ENCODE measurements around the gene ANKRD22.

Gene ANKRD22

DNA sequence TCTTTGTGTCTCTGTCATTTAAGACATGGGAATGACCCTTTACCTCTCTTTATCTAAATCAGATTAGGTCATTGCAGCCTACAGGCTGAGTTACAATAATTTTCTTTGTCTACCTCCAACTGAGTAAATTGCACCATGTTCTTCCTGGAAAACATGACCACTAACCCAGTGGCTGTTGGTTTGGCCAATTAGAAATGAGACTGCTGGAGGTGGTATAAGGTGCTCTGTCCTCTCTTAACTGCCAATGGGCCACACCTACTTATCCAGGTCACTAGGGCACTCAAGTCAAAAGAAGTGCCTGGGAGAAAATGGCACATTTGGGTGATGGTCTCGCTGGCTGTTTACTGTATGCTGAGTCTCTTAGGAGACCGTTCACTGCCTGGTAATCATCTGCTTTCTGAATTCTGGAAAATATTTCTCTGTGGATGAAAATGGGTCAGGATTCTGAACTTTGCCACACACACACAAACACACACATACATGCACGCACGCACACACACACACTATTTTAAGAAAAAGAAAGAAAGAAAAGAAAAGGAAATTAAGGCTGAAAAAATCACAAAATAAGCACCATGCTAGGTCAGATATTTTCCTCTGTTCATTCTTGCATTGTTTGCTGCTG lies 44.8 kb upstream of the ANKRD22 start:
- WGBS (ENCODE audit: extremely low coverage, insufficient coverage, insufficient read length), result no CpG with 5 or more reads among the region's 4 CpGs
- Histone ChIP-seq H3K4me2 (ENCODE audit: low read length) (no peak overlapping the region), H3K9ac (ENCODE audit: low read length) (no peak overlapping the region), H3K79me1 (ENCODE audit: low read length) (no peaks in the 10 kb centered on the region), H3K18ac (ENCODE audit: low read length) (no peak overlapping the region), H4K91ac (ENCODE audit: low read depth, low read length) (no peak overlapping the region), H3K23ac (ENCODE audit: low read length) (no peak overlapping the region), H3K27ac (ENCODE audit: low read depth, low read length) (no peak overlapping the region), H2BK5ac (ENCODE audit: low read depth, low read length, poor library complexity) (no peak overlapping the region), H3K36me3 (ENCODE audit: control insufficient read depth in 1 of 2, insufficient read depth in 2 of 2, low read length in 2 of 2) (no peaks in the 10 kb centered on the region), H3K79me2 (ENCODE audit: control insufficient read depth, insufficient read depth, low read length, poor library complexity) (no peaks in the 10 kb centered on the region), H4K8ac (ENCODE audit: low read depth, low read length) (no peak overlapping the region), H2BK12ac (ENCODE audit: low read length) (no peak overlapping the region), H2BK120ac (ENCODE audit: insufficient read depth, low read length, poor library complexity) (no peak overlapping the region), H3K14ac (ENCODE audit: low read length) (no peak overlapping the region), H4K12ac (ENCODE audit: low read depth, low read length) (no peak overlapping the region), H2AFZ (ENCODE audit: insufficient read depth, low read length, poor library complexity) (no peak overlapping the region), H2AK5ac (ENCODE audit: low read length) (no peak overlapping the region), H3K27me3 (ENCODE audit: insufficient read depth, low read length) (no peaks in the 10 kb centered on the region), H3K9me3 (ENCODE audit: insufficient read depth, low read depth, low read length) (no peaks in the 10 kb centered on the region), H3K4ac (ENCODE audit: low read depth, low read length) (no peak overlapping the region), H3K4me3 (ENCODE audit: low read depth, low read length) (no peak overlapping the region), H3K4me1 (ENCODE audit: control insufficient read depth in 1 of 2, insufficient read depth in 2 of 2, low read length in 2 of 2) (peaks cover 3 to 8% of the 10 kb centered on the region in 2 experiments)
- peak; percentile 7 to 41 for DNase-seq

DNA sequence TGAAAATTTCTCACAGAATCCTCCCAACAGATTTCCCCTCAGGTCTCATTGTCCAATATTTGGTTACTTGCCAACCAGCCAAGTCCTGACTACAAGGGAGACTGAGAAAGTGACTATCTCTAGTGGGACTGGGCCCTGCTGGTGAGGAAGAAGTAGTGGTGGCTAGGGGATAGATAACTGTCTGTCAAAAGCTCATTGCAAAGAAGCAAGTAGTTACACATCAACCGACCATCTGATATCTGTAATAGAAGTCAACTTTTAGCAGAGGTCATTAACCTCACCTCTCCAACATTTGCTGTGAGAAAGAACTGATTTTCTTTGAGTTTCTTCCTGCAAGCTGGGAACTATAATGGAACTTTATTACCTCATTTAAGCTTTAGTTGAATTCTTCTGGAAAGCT lies 43.6 kb upstream of the ANKRD22 start:
- Histone ChIP-seq H3K79me2 (ENCODE audit: control insufficient read depth, insufficient read depth, low read length, poor library complexity) (no peaks in the 10 kb centered on the region), H3K36me3 (ENCODE audit: control insufficient read depth in 1 of 2, insufficient read depth in 2 of 2, low read length in 2 of 2) (no peaks in the 10 kb centered on the region), H2BK12ac (ENCODE audit: low read length) (no peak overlapping the region), H3K4me2 (ENCODE audit: low read length) (no peak overlapping the region), H3K14ac (ENCODE audit: low read length) (no peak overlapping the region), H2BK5ac (ENCODE audit: low read depth, low read length, poor library complexity) (no peak overlapping the region), H3K79me1 (ENCODE audit: low read length) (no peaks in the 10 kb centered on the region), H3K4me3 (ENCODE audit: low read depth, low read length) (no peak overlapping the region), H2AFZ (ENCODE audit: insufficient read depth, low read length, poor library complexity) (no peak overlapping the region), H3K9me3 (ENCODE audit: insufficient read depth, low read depth, low read length) (no peaks in the 10 kb centered on the region), H3K4ac (ENCODE audit: low read depth, low read length) (no peak overlapping the region), H4K91ac (ENCODE audit: low read depth, low read length) (no peak overlapping the region), H3K9ac (ENCODE audit: low read length) (no peak overlapping the region), H3K4me1 (ENCODE audit: control insufficient read depth in 1 of 2, insufficient read depth in 2 of 2, low read length in 2 of 2) (peaks cover 3 to 8% of the 10 kb centered on the region in 2 experiments), H3K18ac (ENCODE audit: low read length) (no peak overlapping the region), H4K8ac (ENCODE audit: low read depth, low read length) (no peak overlapping the region), H2BK120ac (ENCODE audit: insufficient read depth, low read length, poor library complexity) (no peak overlapping the region), H4K12ac (ENCODE audit: low read depth, low read length) (no peak overlapping the region), H3K23ac (ENCODE audit: low read length) (no peak overlapping the region), H3K27ac (ENCODE audit: low read depth, low read length) (no peak overlapping the region), H3K27me3 (ENCODE audit: insufficient read depth, low read length) (no peaks in the 10 kb centered on the region), H2AK5ac (ENCODE audit: low read length) (no peak overlapping the region)
- WGBS (ENCODE audit: extremely low coverage, insufficient coverage, insufficient read length), result no CpG with 5 or more reads among the region's 1 CpG
- no peak for DNase-seq

DNA sequence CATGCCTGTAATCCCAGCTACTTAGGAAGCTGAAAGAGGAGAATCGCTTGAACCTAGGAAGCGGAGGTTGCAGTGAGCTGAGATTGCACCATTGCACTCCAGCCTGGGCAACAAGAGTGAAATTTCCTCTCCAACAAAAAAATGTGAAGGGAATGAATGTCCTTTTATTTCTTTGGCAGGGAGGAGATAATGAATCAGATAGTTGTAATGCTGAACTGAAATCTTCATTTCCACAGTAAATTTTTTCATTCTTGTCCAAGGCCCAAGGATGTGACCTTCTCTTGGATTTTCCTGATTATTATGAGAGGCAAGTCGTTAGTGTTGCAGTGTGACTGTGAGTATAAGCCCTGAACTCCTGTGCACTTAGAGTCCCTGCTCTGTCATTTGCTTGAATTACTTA lies 42.0 kb upstream of the ANKRD22 start:
- H3K9ac ChIP-seq (ENCODE audit: low read length), result no peak overlapping the region
- H3K4ac ChIP-seq (ENCODE audit: low read depth, low read length), result no peak overlapping the region
- WGBS (ENCODE audit: extremely low coverage, insufficient coverage, insufficient read length), result no CpG with 5 or more reads among the region's 3 CpGs
- no peak overlapping the region for H2BK12ac ChIP-seq (ENCODE audit: low read length)
- H4K12ac ChIP-seq (ENCODE audit: low read depth, low read length), result no peak overlapping the region
- H2BK5ac ChIP-seq (ENCODE audit: low read depth, low read length, poor library complexity), result no peak overlapping the region
- H4K8ac ChIP-seq (ENCODE audit: low read depth, low read length), result no peak overlapping the region
- H3K4me1 ChIP-seq (ENCODE audit: control insufficient read depth in 1 of 2, insufficient read depth in 2 of 2, low read length in 2 of 2), result peaks cover 3 to 8% of the 10 kb centered on the region in 2 experiments
- no peak overlapping the region for H3K4me3 ChIP-seq (ENCODE audit: low read depth, low read length)
- H3K36me3 ChIP-seq (ENCODE audit: control insufficient read depth in 1 of 2, insufficient read depth in 2 of 2, low read length in 2 of 2), result no peaks in the 10 kb centered on the region
- no peaks in the 10 kb centered on the region for H3K79me1 ChIP-seq (ENCODE audit: low read length)
- no peak overlapping the region for H4K91ac ChIP-seq (ENCODE audit: low read depth, low read length)
- no peaks in the 10 kb centered on the region for H3K27me3 ChIP-seq (ENCODE audit: insufficient read depth, low read length)
- no peak overlapping the region for H3K14ac ChIP-seq (ENCODE audit: low read length)
- no peaks in the 10 kb centered on the region for H3K79me2 ChIP-seq (ENCODE audit: control insufficient read depth, insufficient read depth, low read length, poor library complexity)
- H3K4me2 ChIP-seq (ENCODE audit: low read length), result no peak overlapping the region
- H3K9me3 ChIP-seq (ENCODE audit: insufficient read depth, low read depth, low read length), result no peaks in the 10 kb centered on the region
- H2BK120ac ChIP-seq (ENCODE audit: insufficient read depth, low read length, poor library complexity), result no peak overlapping the region
- H3K23ac ChIP-seq (ENCODE audit: low read length), result no peak overlapping the region
- DNase-seq, result no peak
- H3K18ac ChIP-seq (ENCODE audit: low read length), result no peak overlapping the region
- H2AFZ ChIP-seq (ENCODE audit: insufficient read depth, low read length, poor library complexity), result no peak overlapping the region
- H3K27ac ChIP-seq (ENCODE audit: low read depth, low read length), result no peak overlapping the region
- H2AK5ac ChIP-seq (ENCODE audit: low read length), result no peak overlapping the region

DNA sequence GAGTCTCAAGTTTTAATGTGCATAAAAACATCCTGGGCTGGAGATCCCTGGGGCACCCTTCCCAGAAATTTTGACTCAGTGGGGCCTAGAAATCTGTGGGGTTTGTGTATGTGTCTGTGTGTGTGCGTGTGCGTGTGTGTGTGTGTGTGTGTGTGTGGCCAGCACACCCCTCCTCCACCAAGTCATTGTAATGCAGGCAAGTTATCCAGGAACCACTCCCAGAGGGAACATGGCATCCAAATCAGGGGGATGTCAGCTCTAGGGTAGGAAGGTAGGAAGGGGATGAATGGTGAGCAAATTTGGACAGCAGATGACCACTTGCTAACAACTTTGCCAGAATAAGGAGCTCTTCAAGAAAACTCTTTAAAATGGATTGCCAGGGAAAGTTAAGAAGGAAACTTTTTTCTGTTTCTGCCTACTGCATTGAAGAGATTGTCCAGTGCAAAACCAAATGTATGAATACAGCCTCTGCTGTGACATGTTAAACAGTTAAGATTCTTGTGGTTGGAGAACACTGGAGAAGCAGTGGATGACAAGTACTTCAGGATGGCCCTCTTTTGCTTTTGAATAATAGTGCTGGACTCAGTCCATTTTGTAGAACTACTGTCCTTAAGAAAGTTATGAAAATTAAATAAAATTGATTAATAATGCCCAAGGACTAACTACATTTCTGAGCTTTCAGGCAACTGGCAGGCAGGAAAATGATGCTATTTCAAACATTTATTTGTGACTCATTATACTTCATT lies 40.8 kb upstream of the ANKRD22 start:
- no CpG with 5 or more reads among the region's 2 CpGs for WGBS (ENCODE audit: extremely low coverage, insufficient coverage, insufficient read length)
- H2AK5ac ChIP-seq (ENCODE audit: low read length), result no peak overlapping the region
- no peaks in the 10 kb centered on the region for H3K36me3 ChIP-seq (ENCODE audit: control insufficient read depth in 1 of 2, insufficient read depth in 2 of 2, low read length in 2 of 2)
- no peaks in the 10 kb centered on the region for H3K9me3 ChIP-seq (ENCODE audit: insufficient read depth, low read depth, low read length)
- no peak overlapping the region for H2AFZ ChIP-seq (ENCODE audit: insufficient read depth, low read length, poor library complexity)
- H3K18ac ChIP-seq (ENCODE audit: low read length), result no peak overlapping the region
- no peaks in the 10 kb centered on the region for H3K79me2 ChIP-seq (ENCODE audit: control insufficient read depth, insufficient read depth, low read length, poor library complexity)
- no peak overlapping the region for H3K4me3 ChIP-seq (ENCODE audit: low read depth, low read length)
- DNase-seq, result no peak
- no peak overlapping the region for H4K12ac ChIP-seq (ENCODE audit: low read depth, low read length)
- H2BK120ac ChIP-seq (ENCODE audit: insufficient read depth, low read length, poor library complexity), result no peak overlapping the region
- H3K23ac ChIP-seq (ENCODE audit: low read length), result no peak overlapping the region
- no peak overlapping the region for H3K9ac ChIP-seq (ENCODE audit: low read length)
- H3K79me1 ChIP-seq (ENCODE audit: low read length), result no peaks in the 10 kb centered on the region
- H2BK5ac ChIP-seq (ENCODE audit: low read depth, low read length, poor library complexity), result no peak overlapping the region
- no peak overlapping the region for H4K8ac ChIP-seq (ENCODE audit: low read depth, low read length)
- no peak overlapping the region for H2BK12ac ChIP-seq (ENCODE audit: low read length)
- H3K4ac ChIP-seq (ENCODE audit: low read depth, low read length), result no peak overlapping the region
- H4K91ac ChIP-seq (ENCODE audit: low read depth, low read length), result no peak overlapping the region
- H3K27me3 ChIP-seq (ENCODE audit: insufficient read depth, low read length), result no peaks in the 10 kb centered on the region
- no peak overlapping the region for H3K14ac ChIP-seq (ENCODE audit: low read length)
- H3K27ac ChIP-seq (ENCODE audit: low read depth, low read length), result no peak overlapping the region
- no peak overlapping the region for H3K4me2 ChIP-seq (ENCODE audit: low read length)
- H3K4me1 ChIP-seq (ENCODE audit: control insufficient read depth in 1 of 2, insufficient read depth in 2 of 2, low read length in 2 of 2), result peaks cover 3 to 8% of the 10 kb centered on the region in 2 experiments
